ENCODE results near the gene SSX4.
"Not testable (repeated sequence)": the region's sequence is repeated elsewhere in the genome, so short reads cannot be mapped to it uniquely, and the experiment has no call there.

- TF ChIP-seq, protein P1, sequence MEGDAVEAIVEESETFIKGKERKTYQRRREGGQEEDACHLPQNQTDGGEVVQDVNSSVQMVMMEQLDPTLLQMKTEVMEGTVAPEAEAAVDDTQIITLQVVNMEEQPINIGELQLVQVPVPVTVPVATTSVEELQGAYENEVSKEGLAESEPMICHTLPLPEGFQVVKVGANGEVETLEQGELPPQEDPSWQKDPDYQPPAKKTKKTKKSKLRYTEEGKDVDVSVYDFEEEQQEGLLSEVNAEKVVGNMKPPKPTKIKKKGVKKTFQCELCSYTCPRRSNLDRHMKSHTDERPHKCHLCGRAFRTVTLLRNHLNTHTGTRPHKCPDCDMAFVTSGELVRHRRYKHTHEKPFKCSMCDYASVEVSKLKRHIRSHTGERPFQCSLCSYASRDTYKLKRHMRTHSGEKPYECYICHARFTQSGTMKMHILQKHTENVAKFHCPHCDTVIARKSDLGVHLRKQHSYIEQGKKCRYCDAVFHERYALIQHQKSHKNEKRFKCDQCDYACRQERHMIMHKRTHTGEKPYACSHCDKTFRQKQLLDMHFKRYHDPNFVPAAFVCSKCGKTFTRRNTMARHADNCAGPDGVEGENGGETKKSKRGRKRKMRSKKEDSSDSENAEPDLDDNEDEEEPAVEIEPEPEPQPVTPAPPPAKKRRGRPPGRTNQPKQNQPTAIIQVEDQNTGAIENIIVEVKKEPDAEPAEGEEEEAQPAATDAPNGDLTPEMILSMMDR (conservative IDR thresholded peaks at IDR 0.05; ENCODE audit: low read depth, low read length), result not testable (repeated sequence)
- not testable (repeated sequence) for TF ChIP-seq EZH2 (IDR thresholded peaks at IDR 0.05; ENCODE audit: low read length, unreplicated experiment)
Measured at GRCh38 chrX:48346059-48346458, 37.3 kb upstream of the SSX4 start.
